ENCODE data around the gene TCN2. TPM values are rescaled to one million over a fixed set of nuclear protein-coding genes. Genes with fewer than 3 reads are reported as not detected.

TCN2 gene
- total and polyA plus RNA-seq, 7 donors = 5.5 to 11.7 (median 8.4) TPM

DNA sequence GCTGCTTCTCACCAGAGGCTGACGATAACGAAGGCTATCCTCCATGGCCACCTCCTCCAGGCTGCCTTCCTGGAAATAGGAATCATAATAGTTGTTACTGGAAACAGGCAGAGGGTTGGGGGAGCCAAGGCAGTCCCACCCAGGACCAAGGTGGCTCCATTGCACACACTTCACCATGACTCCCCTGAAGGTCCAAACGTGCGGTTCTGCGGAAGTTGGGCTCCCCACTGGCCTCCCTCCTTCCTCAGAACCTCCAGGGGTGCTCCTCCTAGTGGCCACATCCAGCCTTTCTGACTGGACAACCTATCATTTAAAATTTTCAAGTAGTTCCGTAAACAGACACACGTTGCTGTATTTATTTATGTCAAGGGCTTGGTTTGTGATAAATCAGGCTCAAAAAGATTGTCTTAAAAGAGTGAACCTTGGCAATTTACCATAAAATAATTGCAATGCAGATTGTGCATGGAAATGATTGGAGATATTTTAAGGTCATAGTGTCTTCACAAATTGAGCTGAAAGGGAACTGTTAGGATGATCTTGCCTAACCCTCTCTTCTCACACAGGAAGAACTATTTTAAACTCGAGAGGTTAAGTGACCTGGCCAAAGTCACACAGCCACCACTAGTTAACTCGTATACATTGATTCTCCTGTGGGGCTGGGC is 1.4 kb upstream of the TCN2 start:
- Histone ChIP-seq H3K27ac (peak overlapping the region; percentile 80), H3K9me3 (no peaks in the 10 kb centered on the region), H3K4me1 (peaks cover 34% of the 10 kb centered on the region), H3K4me3 (peak overlapping the region; percentile 86), H3K27me3 (ENCODE audit: insufficient read depth in 3 of 3, low read length in 2 of 3) (no peaks in the 10 kb centered on the region), H3K36me3 (ENCODE audit: insufficient read depth in 1 of 2, low read depth in 1 of 2) (no peaks in the 10 kb centered on the region)
- ATAC-seq = peak in 3 of 4 donors; percentile 33 to 61 (median 48)
- DNase-seq = peak; percentile 59 to 66
- TF ChIP-seq, protein P1, sequence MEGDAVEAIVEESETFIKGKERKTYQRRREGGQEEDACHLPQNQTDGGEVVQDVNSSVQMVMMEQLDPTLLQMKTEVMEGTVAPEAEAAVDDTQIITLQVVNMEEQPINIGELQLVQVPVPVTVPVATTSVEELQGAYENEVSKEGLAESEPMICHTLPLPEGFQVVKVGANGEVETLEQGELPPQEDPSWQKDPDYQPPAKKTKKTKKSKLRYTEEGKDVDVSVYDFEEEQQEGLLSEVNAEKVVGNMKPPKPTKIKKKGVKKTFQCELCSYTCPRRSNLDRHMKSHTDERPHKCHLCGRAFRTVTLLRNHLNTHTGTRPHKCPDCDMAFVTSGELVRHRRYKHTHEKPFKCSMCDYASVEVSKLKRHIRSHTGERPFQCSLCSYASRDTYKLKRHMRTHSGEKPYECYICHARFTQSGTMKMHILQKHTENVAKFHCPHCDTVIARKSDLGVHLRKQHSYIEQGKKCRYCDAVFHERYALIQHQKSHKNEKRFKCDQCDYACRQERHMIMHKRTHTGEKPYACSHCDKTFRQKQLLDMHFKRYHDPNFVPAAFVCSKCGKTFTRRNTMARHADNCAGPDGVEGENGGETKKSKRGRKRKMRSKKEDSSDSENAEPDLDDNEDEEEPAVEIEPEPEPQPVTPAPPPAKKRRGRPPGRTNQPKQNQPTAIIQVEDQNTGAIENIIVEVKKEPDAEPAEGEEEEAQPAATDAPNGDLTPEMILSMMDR (IDR thresholded peaks at IDR 0.05) = peak; percentile 51
- 26 to 37% (median 28%) methylated on average over 9 of the region's 9 CpGs for WGBS, 3 donors
- intact Hi-C loops (cut with DNase I) = loop anchor here in 1 of 2 donors (10.0 kb wide), 1 partner anchor 181 kb away; the partner anchor contains the start of gene MTFP1

DNA sequence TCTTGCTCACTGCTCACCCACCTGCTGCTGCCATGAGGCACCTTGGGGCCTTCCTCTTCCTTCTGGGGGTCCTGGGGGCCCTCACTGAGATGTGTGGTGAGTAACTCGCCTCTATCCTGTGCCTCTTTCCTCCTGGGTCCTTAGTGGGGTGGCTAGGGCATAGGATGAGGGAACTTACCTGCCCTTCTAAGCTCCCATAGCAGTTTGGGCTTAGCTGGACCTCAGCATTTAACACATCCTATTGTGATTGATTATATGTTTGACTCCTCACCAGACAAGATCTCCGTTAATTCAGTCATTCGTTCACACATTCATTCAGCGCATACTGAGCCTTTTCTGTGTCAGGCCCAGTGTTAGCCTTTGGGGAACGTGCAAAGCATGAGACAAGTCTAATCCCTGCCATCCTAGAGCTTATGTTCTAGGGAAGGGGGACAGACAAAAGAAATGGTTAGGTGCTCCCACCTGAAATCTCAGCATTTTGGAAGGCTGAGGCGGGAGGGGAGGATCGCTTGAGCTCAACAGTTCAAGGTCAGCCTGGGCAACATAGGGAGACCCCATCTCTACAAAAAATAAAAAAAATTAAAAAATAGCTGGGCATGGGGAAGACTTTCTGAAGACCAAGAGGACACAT is 441 bp downstream of the TCN2 start:
- H3K9me3 ChIP-seq = no peaks in the 10 kb centered on the region
- intact Hi-C loops (cut with DNase I) = loop anchor here in 1 of 2 donors (10.0 kb wide), 1 partner anchor 183 kb away; the partner anchor contains the start of gene MTFP1
- 77 to 80% (median 80%) methylated on average over 7 of the region's 7 CpGs for WGBS, 3 donors
- peak overlapping the region; percentile 86 for H3K4me3 ChIP-seq
- H3K27me3 ChIP-seq (ENCODE audit: insufficient read depth in 3 of 3, low read length in 2 of 3) = no peaks in the 10 kb centered on the region
- TF ChIP-seq, protein P1 (IDR thresholded peaks at IDR 0.05) = no peak
- ATAC-seq (no peak), DNase-seq (no peak)
- H3K36me3 ChIP-seq (ENCODE audit: insufficient read depth in 1 of 2, low read depth in 1 of 2) = peaks cover 0 to 11% of the 10 kb centered on the region in 2 donors
- peak overlapping the region; percentile 80 for H3K27ac ChIP-seq
- peaks cover 34% of the 10 kb centered on the region for H3K4me1 ChIP-seq

DNA sequence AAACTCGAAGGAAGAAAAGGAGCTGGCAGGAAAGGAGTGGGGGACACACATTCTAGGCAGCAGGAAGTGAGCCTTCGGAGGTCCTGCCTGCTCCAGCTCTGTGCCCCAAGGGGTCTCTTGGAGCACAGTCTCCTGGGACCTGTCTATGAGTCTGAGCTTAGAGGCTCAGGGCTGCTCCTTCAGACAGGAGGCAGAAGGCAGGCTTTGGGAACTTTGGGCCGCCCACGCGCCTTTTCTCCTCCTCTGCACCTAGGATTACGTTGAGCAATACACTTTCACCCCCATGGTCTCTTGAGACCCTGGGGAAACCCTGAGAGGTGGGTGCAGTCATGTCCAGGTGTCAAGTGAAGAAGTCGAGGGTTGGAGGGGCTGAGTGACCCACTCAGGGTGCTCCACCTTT is 965 bp downstream of the TCN2 start:
- Histone ChIP-seq H3K4me1 (peaks cover 34% of the 10 kb centered on the region), H3K9me3 (no peaks in the 10 kb centered on the region), H3K4me3 (peak overlapping the region; percentile 86), H3K27ac (no peak overlapping the region), H3K36me3 (ENCODE audit: insufficient read depth in 1 of 2, low read depth in 1 of 2) (peaks cover 0 to 13% of the 10 kb centered on the region in 2 donors), H3K27me3 (ENCODE audit: insufficient read depth in 3 of 3, low read length in 2 of 3) (no peaks in the 10 kb centered on the region)
- intact Hi-C loops (cut with DNase I) = loop anchor here in 1 of 2 donors (10.0 kb wide), 1 partner anchor 183 kb away; the partner anchor contains the start of gene MTFP1
- ATAC-seq (no peak), DNase-seq (peak in 1 of 2 donors; percentile 41)
- TF ChIP-seq, protein P1 (IDR thresholded peaks at IDR 0.05) = no peak
- 75 to 83% (median 80%) methylated on average over 7 of the region's 7 CpGs for WGBS, 3 donors

DNA sequence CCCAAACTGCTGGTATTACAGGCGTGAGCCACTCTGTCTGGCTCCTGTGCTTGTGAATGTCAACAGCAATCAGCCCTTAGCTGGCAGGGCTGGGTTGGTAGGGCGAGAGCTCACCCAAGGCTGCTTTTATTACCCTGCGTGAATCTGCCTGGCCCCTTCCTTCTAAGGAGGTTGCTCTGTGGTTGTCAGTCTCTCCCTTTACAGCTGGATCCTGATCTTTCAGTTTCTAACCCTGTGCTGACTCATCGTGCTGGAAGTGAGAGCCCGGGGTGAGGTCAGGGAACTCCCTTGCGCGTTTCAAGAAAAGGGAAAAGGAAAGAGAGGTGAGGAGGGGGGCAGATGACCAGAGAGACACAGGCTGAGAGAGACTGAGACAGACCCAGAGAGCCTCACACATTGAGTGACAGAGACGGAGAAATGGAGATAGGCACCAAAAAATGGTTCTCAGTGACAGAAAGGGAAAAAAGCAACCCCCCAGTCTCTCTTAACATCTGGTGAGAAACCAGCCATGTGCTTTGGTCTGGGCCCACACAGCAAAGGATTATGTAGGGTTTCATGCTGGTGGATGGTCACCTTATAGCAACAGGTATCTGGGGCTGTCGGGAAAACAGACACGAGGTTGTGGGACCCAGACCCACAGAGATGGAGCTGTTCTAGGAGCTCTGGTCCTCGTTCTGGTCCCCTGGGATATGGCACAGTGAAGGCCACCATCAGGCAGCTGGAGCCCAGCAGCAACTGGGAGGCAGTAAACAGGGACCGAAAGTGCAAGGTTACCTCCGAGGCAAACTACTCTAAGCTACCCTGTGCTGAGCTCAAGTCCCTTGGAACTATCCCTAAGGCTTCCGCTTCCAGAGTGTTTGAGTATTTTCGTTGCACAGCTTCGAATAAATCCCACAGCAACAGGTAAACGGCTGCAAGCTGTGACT is 2.5 kb downstream of the TCN2 start:
- TF ChIP-seq, protein P1 (IDR thresholded peaks at IDR 0.05) = no peak
- Histone ChIP-seq H3K4me3 (no peak overlapping the region), H3K27me3 (ENCODE audit: insufficient read depth in 3 of 3, low read length in 2 of 3) (no peaks in the 10 kb centered on the region), H3K36me3 (ENCODE audit: insufficient read depth in 1 of 2, low read depth in 1 of 2) (peaks cover 0 to 21% of the 10 kb centered on the region in 2 donors), H3K9me3 (no peaks in the 10 kb centered on the region), H3K27ac (peak overlapping the region; percentile 55), H3K4me1 (peaks cover 34% of the 10 kb centered on the region)
- 61 to 65% (median 64%) methylated on average over 17 of the region's 17 CpGs for WGBS, 3 donors
- ATAC-seq (no peak), DNase-seq (peak; percentile 32 to 33)
- intact Hi-C loops (cut with DNase I) = loop anchor here in 1 of 2 donors (10.0 kb wide), 1 partner anchor 185 kb away; the partner anchor contains the start of gene MTFP1
